ACC112 (cell line): ENCODE measurements around the gene BRD9.

Experiments
- H2AFZ ChIP-seq: fragments of 200-600 bp; sonication (generic); one replicate; pipeline ENCODE4 v1.6.0; 2017; ENCODE audit warnings: antibody characterized with exemption, low read length; ENCODE audit not compliant: unreplicated experiment
- H3K27ac ChIP-seq: fragments of 200-600 bp; sonication (generic); 2 replicates; pipeline ENCODE4 v1.5.1; 2014; ENCODE audit warnings: low read depth, mild to moderate bottlenecking, antibody characterized with exemption, low read length, moderate library complexity
- H3K27me3 ChIP-seq: fragments of 200-600 bp; sonication (generic); 2 replicates; pipeline ENCODE4 v1.6.1; 2014; ENCODE audit warnings: mild to moderate bottlenecking, antibody characterized with exemption, low read length, moderate library complexity, mixed read lengths; ENCODE audit not compliant: insufficient read depth
- H3K36me3 ChIP-seq: fragments of 200-600 bp; sonication (generic); 2 replicates; pipeline ENCODE4 v1.6.1; 2016; ENCODE audit warnings: mild to moderate bottlenecking, antibody characterized with exemption, low read length, moderate library complexity, mixed read lengths; ENCODE audit not compliant: insufficient read depth
- H3K4me1 ChIP-seq: fragments of 200-600 bp; sonication (generic); one replicate; pipeline ENCODE4 v1.6.1; 2016; ENCODE audit warnings: low read length, mixed read lengths; ENCODE audit not compliant: insufficient read depth, unreplicated experiment, control insufficient read depth
- H3K4me3 ChIP-seq: fragments of 200-600 bp; sonication (generic); 2 replicates; pipeline ENCODE4 v1.5.1; 2014; ENCODE audit warnings: mild to moderate bottlenecking, low read depth, low read length
- H3K79me2 ChIP-seq: fragments of 200-600 bp; sonication (generic); one replicate; pipeline ENCODE4 v1.6.0; 2016; ENCODE audit warnings: low read length; ENCODE audit not compliant: control insufficient read depth, unreplicated experiment, insufficient read depth

Gene BRD9

GRCh38 chr5:876398-877365, 15.9 kb downstream of the BRD9 start:
- no peak overlapping the region for H3K4me3 ChIP-seq
- H3K4me1 ChIP-seq = no peaks in the 10 kb centered on the region
- H3K27me3 ChIP-seq = no peaks in the 10 kb centered on the region
- peaks cover 13% of the 10 kb centered on the region for H3K36me3 ChIP-seq
- H2AFZ ChIP-seq = no peak overlapping the region
- H3K79me2 ChIP-seq = peaks cover 10% of the 10 kb centered on the region
- no peak overlapping the region for H3K27ac ChIP-seq

GRCh38 chr5:875931-876330, 16.7 kb downstream of the BRD9 start:
- H3K4me3 ChIP-seq = no peak overlapping the region
- peaks cover 15% of the 10 kb centered on the region for H3K36me3 ChIP-seq
- H3K27ac ChIP-seq = no peak overlapping the region
- no peaks in the 10 kb centered on the region for H3K27me3 ChIP-seq
- peaks cover 3% of the 10 kb centered on the region for H3K79me2 ChIP-seq
- no peaks in the 10 kb centered on the region for H3K4me1 ChIP-seq
- no peak overlapping the region for H2AFZ ChIP-seq

- Histone ChIP-seq H3K4me1 (no peaks in the 10 kb centered on the region), H2AFZ (no peak overlapping the region), H3K36me3 (peaks cover 36% of the 10 kb centered on the region), H3K27ac (no peak overlapping the region), H3K79me2 (peaks cover 3% of the 10 kb centered on the region), H3K27me3 (no peaks in the 10 kb centered on the region), H3K4me3 (no peak overlapping the region)
Observed at GRCh38 chr5:873328-873727, 19.3 kb downstream of the BRD9 start.

- H3K36me3 ChIP-seq = peaks cover 36% of the 10 kb centered on the region
- H3K27ac ChIP-seq = no peak overlapping the region
- H3K4me1 ChIP-seq = no peaks in the 10 kb centered on the region
- H2AFZ ChIP-seq = no peak overlapping the region
- no peaks in the 10 kb centered on the region for H3K27me3 ChIP-seq
- no peak overlapping the region for H3K4me3 ChIP-seq
- H3K79me2 ChIP-seq = peaks cover 3% of the 10 kb centered on the region
Observed at GRCh38 chr5:872301-872700, 20.3 kb downstream of the BRD9 start.

- H3K4me1 ChIP-seq = no peaks in the 10 kb centered on the region
- no peak overlapping the region for H3K4me3 ChIP-seq
- H3K27ac ChIP-seq = no peak overlapping the region
- H2AFZ ChIP-seq = no peak overlapping the region
- H3K79me2 ChIP-seq = peaks cover 3% of the 10 kb centered on the region
- peaks cover 39% of the 10 kb centered on the region for H3K36me3 ChIP-seq
- H3K27me3 ChIP-seq = no peaks in the 10 kb centered on the region
Observed at GRCh38 chr5:871596-872298, 20.9 kb downstream of the BRD9 start.

GRCh38 chr5:870956-871355, 21.6 kb downstream of the BRD9 start:
- H3K36me3 ChIP-seq = peaks cover 39% of the 10 kb centered on the region
- no peaks in the 10 kb centered on the region for H3K27me3 ChIP-seq
- H3K4me1 ChIP-seq = no peaks in the 10 kb centered on the region

GRCh38 chr5:868428-869135, 24.0 kb downstream of the BRD9 start:
- Histone ChIP-seq H3K79me2 (peaks cover 3% of the 10 kb centered on the region), H3K27ac (no peak overlapping the region), H3K4me3 (no peak overlapping the region), H3K4me1 (no peaks in the 10 kb centered on the region), H3K27me3 (no peaks in the 10 kb centered on the region), H3K36me3 (peaks cover 35% of the 10 kb centered on the region; the same call in 1 of the 2 replicates), H2AFZ (no peak overlapping the region)

More at GRCh38 chr5:870956-871355, 21.6 kb downstream of the BRD9 start:
- Histone ChIP-seq H3K27ac (no peak overlapping the region), H3K79me2 (peaks cover 3% of the 10 kb centered on the region), H2AFZ (no peak overlapping the region), H3K4me3 (no peak overlapping the region)

GRCh38 chr5:867300-867870, 25.2 kb downstream of the BRD9 start:
- Histone ChIP-seq H3K36me3 (peaks cover 35% of the 10 kb centered on the region; the same call in 1 of the 2 replicates), H3K4me3 (no peak overlapping the region), H3K27me3 (no peaks in the 10 kb centered on the region), H2AFZ (no peak overlapping the region), H3K79me2 (no peaks in the 10 kb centered on the region), H3K4me1 (no peaks in the 10 kb centered on the region), H3K27ac (no peak overlapping the region)

GRCh38 chr5:865771-866170, 26.8 kb downstream of the BRD9 start:
- Histone ChIP-seq H3K27me3 (no peaks in the 10 kb centered on the region), H3K36me3 (peaks cover 29% of the 10 kb centered on the region; the same call in 1 of the 2 replicates), H3K79me2 (no peaks in the 10 kb centered on the region), H3K4me1 (no peaks in the 10 kb centered on the region), H3K4me3 (no peak overlapping the region), H3K27ac (no peak overlapping the region), H2AFZ (no peak overlapping the region)

GRCh38 chr5:865168-865521, 27.5 kb downstream of the BRD9 start:
- Histone ChIP-seq H3K36me3 (peaks cover 24% of the 10 kb centered on the region; the same call in 1 of the 2 replicates), H3K4me3 (no peak overlapping the region), H3K27me3 (no peaks in the 10 kb centered on the region), H3K79me2 (no peaks in the 10 kb centered on the region), H3K4me1 (no peaks in the 10 kb centered on the region), H3K27ac (no peak overlapping the region), H2AFZ (no peak overlapping the region)
